LNCaP clone FGC (cell line): ENCODE results near the gene TMTC3.

Source experiments
- DNase-seq: peaks from one replicate; pipeline ENCODE4 v3.0.0-alpha.2; 2011; ENCODE audit warnings: low read depth
- H3K4me3 ChIP-seq: 2 replicates; pipeline ENCODE4 v1.5.1; 2011; ENCODE audit warnings: mild to moderate bottlenecking, low read depth, low read length, control low read depth
- TF ChIP-seq, protein P1 (sequence below): IDR thresholded peaks from 2 replicates; pipeline ENCODE4 v1.5.1; 2012; ENCODE audit warnings: mild to moderate bottlenecking; ENCODE audit not compliant: control insufficient read depth, insufficient read depth; ENCODE audit errors: extremely low read depth

Gene TMTC3

DNA sequence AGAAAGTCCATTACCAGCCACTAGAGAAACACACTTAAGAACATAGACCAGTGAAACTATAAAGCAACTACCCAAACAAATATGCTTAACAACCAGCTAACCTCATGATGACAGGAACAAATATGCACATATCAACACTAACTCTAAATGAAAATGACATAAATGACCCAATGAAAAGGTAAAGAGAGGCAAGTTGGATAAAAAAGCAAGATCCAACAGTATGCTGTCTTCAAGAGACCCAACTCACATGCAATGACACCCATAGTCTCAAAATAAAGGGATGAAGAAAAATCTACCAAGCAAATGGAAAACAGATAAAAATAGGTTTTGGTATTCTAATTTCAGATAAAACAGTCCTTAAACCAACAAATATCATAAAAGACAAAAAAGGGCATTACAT is 77.8 kb downstream of the TMTC3 start:
- TF ChIP-seq, protein P1, sequence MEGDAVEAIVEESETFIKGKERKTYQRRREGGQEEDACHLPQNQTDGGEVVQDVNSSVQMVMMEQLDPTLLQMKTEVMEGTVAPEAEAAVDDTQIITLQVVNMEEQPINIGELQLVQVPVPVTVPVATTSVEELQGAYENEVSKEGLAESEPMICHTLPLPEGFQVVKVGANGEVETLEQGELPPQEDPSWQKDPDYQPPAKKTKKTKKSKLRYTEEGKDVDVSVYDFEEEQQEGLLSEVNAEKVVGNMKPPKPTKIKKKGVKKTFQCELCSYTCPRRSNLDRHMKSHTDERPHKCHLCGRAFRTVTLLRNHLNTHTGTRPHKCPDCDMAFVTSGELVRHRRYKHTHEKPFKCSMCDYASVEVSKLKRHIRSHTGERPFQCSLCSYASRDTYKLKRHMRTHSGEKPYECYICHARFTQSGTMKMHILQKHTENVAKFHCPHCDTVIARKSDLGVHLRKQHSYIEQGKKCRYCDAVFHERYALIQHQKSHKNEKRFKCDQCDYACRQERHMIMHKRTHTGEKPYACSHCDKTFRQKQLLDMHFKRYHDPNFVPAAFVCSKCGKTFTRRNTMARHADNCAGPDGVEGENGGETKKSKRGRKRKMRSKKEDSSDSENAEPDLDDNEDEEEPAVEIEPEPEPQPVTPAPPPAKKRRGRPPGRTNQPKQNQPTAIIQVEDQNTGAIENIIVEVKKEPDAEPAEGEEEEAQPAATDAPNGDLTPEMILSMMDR, result no peak
- DNase-seq, result no peak
- H3K4me3 ChIP-seq, result no peak overlapping the region

DNA sequence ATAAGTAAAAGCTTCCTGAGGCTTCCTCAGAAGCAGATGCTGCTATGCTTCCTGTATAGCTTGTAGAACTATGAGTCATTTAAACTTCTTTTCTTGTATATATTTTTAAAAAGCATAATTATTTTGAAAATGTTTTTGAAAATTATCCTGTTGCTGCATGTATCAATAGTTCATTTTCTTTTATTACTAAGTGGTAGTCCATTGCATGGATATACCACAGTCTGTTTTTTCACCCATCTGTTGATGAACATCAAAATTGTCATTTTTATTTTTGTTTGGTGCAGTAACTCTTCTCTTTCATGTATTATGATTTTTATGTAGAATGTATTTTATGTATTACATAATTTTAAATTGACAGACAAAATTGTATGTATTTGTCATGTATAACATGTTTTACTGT is 81.4 kb downstream of the TMTC3 start:
- no peak for DNase-seq
- TF ChIP-seq, protein P1, result no peak
- no peak overlapping the region for H3K4me3 ChIP-seq

DNA sequence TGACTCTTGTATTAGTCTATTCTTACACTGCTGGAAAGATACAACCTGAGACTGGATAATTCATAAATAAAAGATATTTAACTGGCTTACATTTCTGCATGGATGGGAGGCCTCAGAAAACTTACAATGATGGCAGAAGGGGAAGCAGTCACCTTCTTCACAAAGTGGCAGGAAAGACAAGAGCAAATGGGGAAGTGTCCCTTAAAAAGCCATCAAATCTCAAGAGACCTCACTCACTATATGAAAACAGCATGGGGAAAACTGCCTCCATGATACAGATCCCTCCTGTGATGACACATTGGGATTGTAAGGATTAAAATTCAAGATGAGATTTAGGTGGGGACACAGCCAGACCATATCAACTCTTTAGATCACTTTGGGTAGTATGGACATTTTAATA is 83.7 kb downstream of the TMTC3 start:
- H3K4me3 ChIP-seq, result no peak overlapping the region
- TF ChIP-seq, protein P1, result no peak
- no peak for DNase-seq

DNA sequence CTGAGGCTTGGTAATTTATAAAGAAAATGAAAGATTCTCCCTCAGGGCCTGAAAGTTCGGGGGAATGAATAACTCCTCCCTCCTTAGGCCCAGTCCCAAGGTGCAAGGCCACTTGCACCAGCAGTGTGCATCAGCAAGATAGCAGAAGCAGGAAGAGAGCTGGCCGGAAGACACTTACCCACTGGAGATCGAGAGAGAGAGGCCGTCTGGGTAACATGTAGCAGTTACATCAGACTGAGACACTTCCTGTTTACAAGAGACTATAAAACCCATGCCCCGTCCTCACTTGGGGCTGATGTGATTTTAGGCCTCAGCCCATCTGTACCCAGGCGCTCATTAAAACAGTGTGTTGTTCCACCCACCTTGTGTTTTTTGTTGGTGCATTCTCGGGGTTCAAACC is 85.2 kb downstream of the TMTC3 start:
- TF ChIP-seq, protein P1, result no peak
- no peak overlapping the region for H3K4me3 ChIP-seq
- DNase-seq, result no peak

DNA sequence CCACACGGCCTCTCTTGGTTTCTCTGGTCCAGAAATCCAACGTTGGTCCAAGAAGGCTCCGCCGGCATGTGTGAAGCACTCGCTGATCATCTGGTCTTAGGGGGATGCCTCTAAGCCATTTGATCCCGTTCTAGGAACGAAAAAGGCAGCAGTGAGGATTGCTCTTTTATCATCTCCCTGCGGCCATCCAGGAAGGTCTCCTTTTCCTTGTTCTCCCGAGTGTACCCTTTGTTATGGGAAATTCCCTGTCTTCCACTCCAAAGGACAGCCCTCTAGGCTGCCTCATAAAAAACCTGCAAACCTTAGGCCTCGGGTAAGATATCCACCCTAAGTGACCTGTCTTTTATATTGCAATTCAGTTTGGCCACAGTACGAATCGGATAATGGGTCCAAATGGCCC is 85.8 kb downstream of the TMTC3 start:
- TF ChIP-seq, protein P1, result no peak

DNA sequence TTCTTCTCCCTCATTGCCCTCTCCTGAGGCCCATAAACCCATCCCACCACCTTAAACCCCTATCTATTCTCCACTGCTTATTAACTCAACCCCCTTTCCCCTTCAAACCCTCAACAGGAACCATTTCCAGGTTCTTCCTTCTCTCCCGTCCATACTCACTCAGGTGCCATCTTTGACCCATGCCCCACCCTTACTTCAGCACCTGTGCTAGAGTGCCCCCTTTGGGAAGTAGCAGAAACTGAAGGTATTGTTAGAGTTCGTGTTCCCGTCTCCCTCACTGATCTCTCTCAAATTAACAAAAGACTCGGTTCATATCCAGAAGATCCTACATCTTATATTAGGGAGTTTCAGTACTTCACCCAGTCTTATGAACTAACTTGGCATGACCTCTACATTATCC is 86.6 kb downstream of the TMTC3 start:
- DNase-seq, result no peak
- TF ChIP-seq, protein P1, result no peak
- H3K4me3 ChIP-seq, result no peak overlapping the region

More for the DNA sequence above, 85.8 kb downstream of the TMTC3 start:
- no peak overlapping the region for H3K4me3 ChIP-seq
- no peak for DNase-seq

DNA sequence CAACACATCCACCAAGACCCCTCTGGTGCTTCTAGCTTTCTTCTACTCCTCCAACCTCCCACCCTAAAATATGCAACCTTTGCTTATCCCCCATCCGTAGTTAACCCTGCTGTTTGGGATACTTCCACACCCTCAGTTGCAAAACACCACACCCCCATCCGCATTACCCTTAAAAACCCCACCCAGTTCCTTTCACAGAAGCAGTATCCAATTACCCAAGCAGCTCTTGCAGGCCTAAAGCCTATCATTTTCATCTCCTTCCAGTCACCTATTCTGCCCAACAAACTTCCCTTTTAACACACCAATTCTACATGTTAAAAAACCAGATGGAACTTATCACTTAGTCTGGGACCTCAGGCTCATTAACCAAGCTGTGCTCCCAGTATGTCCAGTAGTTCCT is 88.2 kb downstream of the TMTC3 start:
- no peak overlapping the region for H3K4me3 ChIP-seq
- TF ChIP-seq, protein P1, result no peak
- no peak for DNase-seq
